GM21447 (cell line): ENCODE results near the gene ZSCAN29.
A peak's percentile ranks its signal among the peaks of the same experiment; 100 is the strongest.
"Not testable (repeated sequence)": the region's sequence is repeated elsewhere in the genome, so short reads cannot be mapped to it uniquely, and the experiment has no call there.

ENCODE experiments used
- ATAC-seq: cut with Tn5 transposase; IDR thresholded peaks from one replicate; pipeline ENCODE4 v1.9.1; 2021; ENCODE audit not compliant: unreplicated experiment

ZSCAN29 gene

DNA sequence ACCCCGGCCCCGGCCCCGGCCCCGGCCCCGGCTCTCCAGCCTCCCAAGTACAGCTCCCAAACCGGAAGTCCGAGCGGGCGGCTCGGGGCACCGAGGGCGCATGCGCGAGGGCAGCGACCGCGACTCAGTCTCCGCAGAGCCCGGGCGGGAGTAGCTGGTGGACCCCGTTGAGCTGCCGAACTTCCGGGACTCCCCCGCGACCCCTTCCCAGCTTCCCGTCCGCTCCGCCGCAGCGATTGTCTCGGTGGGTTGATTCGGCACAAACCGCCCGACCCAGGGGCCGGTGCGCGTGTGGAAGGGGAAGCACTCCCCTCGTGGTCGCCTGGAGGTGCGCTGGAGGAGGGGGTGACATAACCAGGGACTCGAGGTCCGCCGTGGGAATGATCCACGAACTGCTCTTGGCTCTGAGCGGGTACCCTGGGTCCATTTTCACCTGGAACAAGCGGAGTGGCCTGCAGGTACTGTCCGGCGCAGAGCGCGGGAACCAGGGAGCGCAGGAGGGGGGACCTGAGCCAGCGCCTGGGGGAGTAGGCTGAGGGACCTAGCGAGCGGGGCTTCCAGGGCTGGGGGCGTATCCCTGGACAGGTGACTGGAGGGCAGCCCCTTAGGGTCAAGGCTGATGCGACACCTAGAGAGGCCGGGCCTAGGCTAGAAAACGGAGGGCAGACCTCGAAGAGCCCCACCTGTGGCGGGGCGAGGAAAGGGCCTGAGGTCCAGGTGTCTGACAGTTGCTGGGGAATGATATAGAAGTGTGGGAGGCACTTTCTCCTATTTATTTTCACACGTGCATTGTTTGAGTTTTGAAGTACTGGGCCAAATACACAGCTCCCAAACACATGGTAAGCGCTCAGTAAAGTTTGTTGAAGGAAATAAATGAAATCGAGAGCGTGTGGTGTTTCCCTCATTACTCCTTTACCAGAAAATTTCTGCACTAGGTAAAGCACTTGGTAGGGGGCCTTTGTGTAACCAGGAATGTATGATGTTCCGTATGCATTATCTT lies at the start of gene ZSCAN29, which contains the start of gene TUBGCP4:
TSS of gene ZSCAN29 (minus strand) at position 69 of the 1,000 bp plus-strand sequence. CDS start 1,130 bp downstream, outside the sequence.
TSS of gene TUBGCP4 (plus strand) at position 127 of the 1,000 bp plus-strand sequence. CDS start at position 381, 254 bp downstream.
- peak; percentile 73 for ATAC-seq

- no peak for ATAC-seq
Observed at GRCh38 chr15:43420435-43420834, 49.6 kb upstream of the ZSCAN29 start.

- no peak for ATAC-seq
Observed at GRCh38 chr15:43414196-43414595, 43.4 kb upstream of the ZSCAN29 start.

DNA sequence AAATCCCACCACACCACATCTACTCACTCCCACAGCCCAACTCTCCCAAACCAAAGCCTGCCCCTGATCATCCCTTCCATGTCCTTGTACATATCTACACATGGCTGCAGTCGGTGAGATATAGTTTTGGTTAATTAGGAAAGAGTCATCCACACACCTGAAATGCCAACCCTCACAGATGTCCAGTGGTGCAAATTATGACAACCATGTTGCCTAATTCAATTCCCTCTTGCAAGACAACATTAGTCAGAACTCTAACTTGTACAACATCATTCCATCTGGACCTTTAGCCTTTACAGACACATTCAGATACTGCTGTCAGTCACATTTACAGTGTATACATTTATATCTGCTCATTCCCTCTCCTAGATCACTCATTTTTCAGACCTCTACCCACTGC lies 41.3 kb upstream of the ZSCAN29 start:
- no peak for ATAC-seq

- ATAC-seq, result no peak
Observed at GRCh38 chr15:43410572-43411214, 39.9 kb upstream of the ZSCAN29 start.

DNA sequence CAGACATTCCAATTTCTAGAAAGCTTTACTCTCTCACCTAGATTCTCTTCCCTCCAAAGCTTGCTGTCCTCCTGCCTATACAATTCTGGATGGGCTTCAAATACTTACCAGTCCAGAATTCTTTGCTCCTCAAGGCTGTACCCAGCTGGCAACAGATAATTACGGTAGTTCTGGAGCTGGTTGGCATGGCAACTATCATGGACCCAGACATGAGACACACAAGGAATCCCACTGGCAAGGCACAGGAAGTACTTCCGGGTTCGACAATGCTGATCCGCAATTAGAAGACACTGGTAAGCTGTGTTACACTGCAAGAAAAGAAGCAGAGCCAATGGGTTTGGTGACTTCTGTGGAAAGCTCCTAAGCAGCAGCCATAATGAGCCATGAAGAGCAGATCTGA lies 37.9 kb upstream of the ZSCAN29 start:
- ATAC-seq, result no peak

- ATAC-seq, result no peak
Observed at GRCh38 chr15:43406808-43407207, 36.0 kb upstream of the ZSCAN29 start.

GRCh38 chr15:43406189-43406588 lies 35.3 kb upstream of the ZSCAN29 start:
- ATAC-seq, result no peak

GRCh38 chr15:43404130-43404529 lies 33.3 kb upstream of the ZSCAN29 start:
- no peak for ATAC-seq

DNA sequence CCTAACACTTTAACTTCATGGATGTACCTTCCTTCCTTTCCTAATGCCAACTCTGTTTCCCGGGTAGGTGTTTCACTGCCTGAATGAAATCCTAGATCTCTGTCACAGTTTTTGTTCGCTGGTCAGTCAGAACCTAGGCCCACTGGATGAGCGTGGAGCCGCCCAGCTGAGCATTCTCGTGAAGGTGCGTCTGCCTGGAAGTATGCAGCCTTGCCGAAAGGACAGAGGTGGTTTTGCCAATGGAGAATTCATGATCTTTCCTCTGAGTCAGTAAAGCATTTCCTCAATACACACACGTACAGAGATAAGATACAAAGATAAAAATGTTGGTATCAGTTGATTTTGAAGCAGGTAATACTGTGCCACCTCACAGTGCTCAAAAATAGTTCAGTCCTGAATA lies 32.8 kb upstream of the ZSCAN29 start:
- ATAC-seq, result no peak

GRCh38 chr15:43402255-43402654 lies 31.4 kb upstream of the ZSCAN29 start:
- no peak for ATAC-seq

- not testable (repeated sequence) for ATAC-seq
Observed at GRCh38 chr15:43393592-43393991, 22.7 kb upstream of the ZSCAN29 start.

GRCh38 chr15:43390723-43391122 lies 19.9 kb upstream of the ZSCAN29 start:
- ATAC-seq, result no peak

GRCh38 chr15:43383070-43383469 lies 12.2 kb upstream of the ZSCAN29 start:
- ATAC-seq, result no peak

DNA sequence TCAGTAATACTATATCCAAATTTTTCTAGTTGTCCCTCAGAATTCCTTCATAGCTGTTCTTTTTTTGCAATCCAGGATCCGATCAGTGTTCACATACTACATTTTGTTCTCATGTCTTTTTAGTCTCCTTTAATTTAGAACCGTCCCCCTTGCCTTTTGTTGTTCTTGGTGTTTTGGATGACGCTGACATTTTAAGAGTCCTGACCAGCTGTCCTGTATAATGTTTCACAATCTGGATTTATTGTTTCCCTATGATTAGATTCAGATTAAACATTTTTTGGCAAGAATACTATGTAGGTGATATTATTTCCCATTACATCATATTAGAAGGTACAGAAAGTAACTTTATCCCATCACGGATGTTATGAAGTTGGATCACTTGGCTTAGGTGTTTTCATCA lies 11.5 kb upstream of the ZSCAN29 start:
- no peak for ATAC-seq

- ATAC-seq, result no peak
Observed at GRCh38 chr15:43378601-43379000, 7.8 kb upstream of the ZSCAN29 start.

- no peak for ATAC-seq
Observed at GRCh38 chr15:43376017-43376705, 5.3 kb upstream of the ZSCAN29 start.

GRCh38 chr15:43370310-43370974 lies 401 bp downstream of the ZSCAN29 start:
- ATAC-seq, result peak; percentile 35

DNA sequence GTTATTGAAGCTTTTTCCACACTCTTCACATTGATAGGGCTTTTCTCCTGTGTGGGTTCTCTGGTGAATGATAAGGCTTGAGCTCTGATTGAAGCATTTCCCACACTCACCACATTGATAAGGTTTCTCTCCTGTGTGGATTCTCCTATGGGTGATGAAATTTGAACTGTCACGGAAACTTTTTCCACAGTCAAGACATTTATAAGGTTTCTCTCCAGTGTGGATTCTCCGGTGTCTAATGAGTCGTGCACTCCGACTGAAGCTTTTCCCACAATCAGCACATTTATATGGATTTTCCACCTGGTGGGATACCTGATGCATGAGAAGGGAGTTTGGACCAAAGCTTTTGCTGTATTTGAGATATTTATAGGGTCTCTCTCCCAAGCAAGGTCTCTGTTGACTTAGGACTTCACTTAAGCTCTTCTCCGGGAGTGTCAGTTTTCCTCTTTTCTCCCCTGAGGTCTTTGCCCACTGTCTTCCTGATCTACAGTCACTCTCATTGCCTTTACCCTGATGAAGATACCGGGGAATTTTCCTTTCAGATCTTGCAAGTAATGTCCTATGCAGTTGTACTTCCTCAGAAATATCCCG lies 9.4 kb downstream of the ZSCAN29 start:
- no peak for ATAC-seq

GRCh38 chr15:43360821-43361220 lies 10.0 kb downstream of the ZSCAN29 start:
- no peak for ATAC-seq
